ENCODE measurements around the gene IGLL5. TPM values are rescaled to one million over a fixed set of nuclear protein-coding genes. Genes with fewer than 3 reads are reported as not detected.
A peak's percentile ranks its signal among the peaks of the same experiment; 100 is the strongest.

IGLL5 gene
- total RNA-seq, 1 donor from 2014 or later: not detected

DNA sequence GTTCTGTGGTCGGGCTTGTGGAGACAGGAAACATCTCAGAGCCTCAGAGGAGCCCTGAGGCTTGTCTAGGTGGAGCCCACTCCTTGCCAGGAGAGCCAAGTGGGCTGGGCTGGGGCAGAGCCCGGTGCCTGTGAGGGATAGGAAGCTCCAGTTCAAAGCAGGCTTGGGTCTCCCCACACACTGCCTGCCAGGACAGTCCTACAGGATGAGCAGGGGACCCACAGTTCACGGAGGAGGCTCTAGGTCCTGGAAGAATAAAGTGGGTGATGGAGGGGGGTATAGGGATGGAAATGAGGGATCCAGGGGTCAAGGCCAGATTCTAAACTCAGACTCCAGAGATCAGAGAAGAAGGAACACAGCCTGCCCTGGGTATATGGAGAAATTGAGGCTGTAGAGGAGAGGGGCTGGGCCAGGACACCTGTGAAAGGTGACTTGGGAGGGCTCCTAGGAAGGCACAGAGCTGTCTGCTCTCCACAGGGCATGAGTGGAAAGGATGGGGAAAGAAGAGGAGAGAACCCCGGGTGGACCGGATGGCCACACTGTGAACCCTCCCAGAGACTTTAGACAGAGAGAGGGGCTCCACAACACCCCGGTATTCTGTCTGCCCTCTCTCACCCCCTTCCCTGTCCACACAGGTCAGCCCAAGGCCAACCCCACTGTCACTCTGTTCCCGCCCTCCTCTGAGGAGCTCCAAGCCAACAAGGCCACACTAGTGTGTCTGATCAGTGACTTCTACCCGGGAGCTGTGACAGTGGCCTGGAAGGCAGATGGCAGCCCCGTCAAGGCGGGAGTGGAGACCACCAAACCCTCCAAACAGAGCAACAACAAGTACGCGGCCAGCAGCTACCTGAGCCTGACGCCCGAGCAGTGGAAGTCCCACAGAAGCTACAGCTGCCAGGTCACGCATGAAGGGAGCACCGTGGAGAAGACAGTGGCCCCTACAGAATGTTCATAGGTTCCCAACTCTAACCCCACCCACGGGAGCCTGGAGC lies 7.4 kb downstream of the IGLL5 start:
- H3K27ac Mint-ChIP-seq (ENCODE audit: unreplicated experiment): no peak overlapping the region

GRCh38 chr22:22895776-22896445 lies 8.3 kb downstream of the IGLL5 start:
- Mint-ChIP-seq H3K27ac (ENCODE audit: unreplicated experiment) (no peak overlapping the region), H3K9me3 (ENCODE audit: unreplicated experiment) (no peaks in the 10 kb centered on the region), H3K4me3 (ENCODE audit: unreplicated experiment) (peak overlapping the region; percentile 7), H3K27me3 (ENCODE audit: unreplicated experiment) (peaks cover 6% of the 10 kb centered on the region), H3K4me1 (ENCODE audit: unreplicated experiment) (no peaks in the 10 kb centered on the region), H3K36me3 (ENCODE audit: low read depth, unreplicated experiment) (no peaks in the 10 kb centered on the region)
- TF ChIP-seq, protein P1, sequence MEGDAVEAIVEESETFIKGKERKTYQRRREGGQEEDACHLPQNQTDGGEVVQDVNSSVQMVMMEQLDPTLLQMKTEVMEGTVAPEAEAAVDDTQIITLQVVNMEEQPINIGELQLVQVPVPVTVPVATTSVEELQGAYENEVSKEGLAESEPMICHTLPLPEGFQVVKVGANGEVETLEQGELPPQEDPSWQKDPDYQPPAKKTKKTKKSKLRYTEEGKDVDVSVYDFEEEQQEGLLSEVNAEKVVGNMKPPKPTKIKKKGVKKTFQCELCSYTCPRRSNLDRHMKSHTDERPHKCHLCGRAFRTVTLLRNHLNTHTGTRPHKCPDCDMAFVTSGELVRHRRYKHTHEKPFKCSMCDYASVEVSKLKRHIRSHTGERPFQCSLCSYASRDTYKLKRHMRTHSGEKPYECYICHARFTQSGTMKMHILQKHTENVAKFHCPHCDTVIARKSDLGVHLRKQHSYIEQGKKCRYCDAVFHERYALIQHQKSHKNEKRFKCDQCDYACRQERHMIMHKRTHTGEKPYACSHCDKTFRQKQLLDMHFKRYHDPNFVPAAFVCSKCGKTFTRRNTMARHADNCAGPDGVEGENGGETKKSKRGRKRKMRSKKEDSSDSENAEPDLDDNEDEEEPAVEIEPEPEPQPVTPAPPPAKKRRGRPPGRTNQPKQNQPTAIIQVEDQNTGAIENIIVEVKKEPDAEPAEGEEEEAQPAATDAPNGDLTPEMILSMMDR (IDR thresholded peaks at IDR 0.05; ENCODE audit: unreplicated experiment): no peak
- no peak for DNase-seq (ENCODE audit: low spot score)

More for the DNA sequence above, 7.4 kb downstream of the IGLL5 start:
- no peaks in the 10 kb centered on the region for H3K4me1 Mint-ChIP-seq (ENCODE audit: unreplicated experiment)
- DNase-seq (ENCODE audit: low spot score): no peak
- TF ChIP-seq, protein P1 (IDR thresholded peaks at IDR 0.05; ENCODE audit: unreplicated experiment): no peak
- no peak overlapping the region for H3K4me3 Mint-ChIP-seq (ENCODE audit: unreplicated experiment)
- H3K36me3 Mint-ChIP-seq (ENCODE audit: low read depth, unreplicated experiment): no peaks in the 10 kb centered on the region
- H3K9me3 Mint-ChIP-seq (ENCODE audit: unreplicated experiment): no peaks in the 10 kb centered on the region
- H3K27me3 Mint-ChIP-seq (ENCODE audit: unreplicated experiment): peaks cover 6% of the 10 kb centered on the region

GRCh38 chr22:22896601-22897000 lies 9.0 kb downstream of the IGLL5 start:
- no peak for DNase-seq (ENCODE audit: low spot score)
- Mint-ChIP-seq H3K4me1 (ENCODE audit: unreplicated experiment) (no peaks in the 10 kb centered on the region), H3K27me3 (ENCODE audit: unreplicated experiment) (peaks cover 8% of the 10 kb centered on the region)

GRCh38 chr22:22897091-22897490 lies 9.5 kb downstream of the IGLL5 start:
- TF ChIP-seq, protein P1 (IDR thresholded peaks at IDR 0.05; ENCODE audit: unreplicated experiment): no peak
- no peak for DNase-seq (ENCODE audit: low spot score)
- peaks cover 9% of the 10 kb centered on the region for H3K27me3 Mint-ChIP-seq (ENCODE audit: unreplicated experiment)
- no peaks in the 10 kb centered on the region for H3K9me3 Mint-ChIP-seq (ENCODE audit: unreplicated experiment)
- no peaks in the 10 kb centered on the region for H3K36me3 Mint-ChIP-seq (ENCODE audit: low read depth, unreplicated experiment)
- no peaks in the 10 kb centered on the region for H3K4me1 Mint-ChIP-seq (ENCODE audit: unreplicated experiment)
- H3K27ac Mint-ChIP-seq (ENCODE audit: unreplicated experiment): no peak overlapping the region
- H3K4me3 Mint-ChIP-seq (ENCODE audit: unreplicated experiment): no peak overlapping the region

More at GRCh38 chr22:22896601-22897000, 9.0 kb downstream of the IGLL5 start:
- Mint-ChIP-seq H3K27ac (ENCODE audit: unreplicated experiment) (no peak overlapping the region), H3K9me3 (ENCODE audit: unreplicated experiment) (no peaks in the 10 kb centered on the region), H3K4me3 (ENCODE audit: unreplicated experiment) (no peak overlapping the region), H3K36me3 (ENCODE audit: low read depth, unreplicated experiment) (no peaks in the 10 kb centered on the region)
- TF ChIP-seq, protein P1 (IDR thresholded peaks at IDR 0.05; ENCODE audit: unreplicated experiment): no peak

Measured in endothelial cell (in vitro differentiated cells).